Activated T-helper 17 cell treated with anti-CD3 and anti-CD28 coated beads, Interleukin-2, amount 50 U/mL, for 72 hours (primary cell): ENCODE results near the gene IL6ST. TPM values are rescaled to one million over a fixed set of nuclear protein-coding genes. Genes with fewer than 3 reads are reported as not detected.
A peak's percentile ranks its signal among the peaks of the same experiment; 100 is the strongest.

Source experiments
- ATAC-seq: fragments of 150-1000 bp; cut with Tn5 transposase; replicated peaks from 2 replicates; pipeline ENCODE4 v1.10.0; 2021; ENCODE audit warnings: mild to moderate bottlenecking, moderate library complexity
- H3K27ac Mint-ChIP-seq: one replicate; pipeline ENCODE4 v1.8.0; 2022; ENCODE audit warnings: mixed read lengths
- H3K27me3 Mint-ChIP-seq: one replicate; pipeline ENCODE4 v1.8.0; 2022; ENCODE audit warnings: mixed read lengths
- H3K36me3 Mint-ChIP-seq: one replicate; pipeline ENCODE4 v1.8.0; 2022; ENCODE audit warnings: low read depth, mild to moderate bottlenecking, mixed read lengths
- H3K4me1 Mint-ChIP-seq: one replicate; pipeline ENCODE4 v1.8.0; 2022; ENCODE audit warnings: mixed read lengths
- H3K4me3 Mint-ChIP-seq: one replicate; pipeline ENCODE4 v1.8.0; 2022; ENCODE audit warnings: mild to moderate bottlenecking, mixed read lengths
- H3K9me3 Mint-ChIP-seq: one replicate; pipeline ENCODE4 v1.8.0; 2022; ENCODE audit warnings: mixed read lengths
- total RNA-seq, 2 donors: library from RNA; stranded (reverse); gene quantifications; one replicate each; pipeline ENCODE4 v1.2.3, GENCODE V29; 2022

Gene IL6ST
- total RNA-seq, 2 donors from 2014 or later, result 28.1 to 66.8 TPM

DNA sequence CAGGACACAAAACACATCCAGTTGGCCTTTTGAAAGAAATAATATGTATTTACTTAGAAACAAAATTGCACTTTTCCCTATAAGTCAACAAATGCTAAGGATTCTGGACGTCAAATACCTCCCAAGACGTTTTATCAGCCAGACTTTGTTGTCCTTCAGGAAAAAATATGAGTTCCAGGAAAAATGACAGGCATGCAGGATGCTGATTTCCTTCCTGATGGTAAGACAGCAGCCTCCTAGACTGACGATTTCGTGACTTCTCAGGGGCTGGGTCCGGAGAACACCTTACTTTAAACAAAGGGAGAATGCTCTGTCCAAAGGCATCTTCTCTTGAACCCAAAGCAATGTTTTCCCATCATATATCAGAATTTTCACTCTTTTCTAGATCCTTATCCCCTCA, 69.1 kb downstream of the IL6ST start:
- Mint-ChIP-seq H3K27ac (no peak overlapping the region), H3K36me3 (no peaks in the 10 kb centered on the region), H3K27me3 (no peaks in the 10 kb centered on the region), H3K4me1 (peaks cover 8% of the 10 kb centered on the region), H3K9me3 (no peaks in the 10 kb centered on the region), H3K4me3 (no peak overlapping the region)
- ATAC-seq, result no peak

DNA sequence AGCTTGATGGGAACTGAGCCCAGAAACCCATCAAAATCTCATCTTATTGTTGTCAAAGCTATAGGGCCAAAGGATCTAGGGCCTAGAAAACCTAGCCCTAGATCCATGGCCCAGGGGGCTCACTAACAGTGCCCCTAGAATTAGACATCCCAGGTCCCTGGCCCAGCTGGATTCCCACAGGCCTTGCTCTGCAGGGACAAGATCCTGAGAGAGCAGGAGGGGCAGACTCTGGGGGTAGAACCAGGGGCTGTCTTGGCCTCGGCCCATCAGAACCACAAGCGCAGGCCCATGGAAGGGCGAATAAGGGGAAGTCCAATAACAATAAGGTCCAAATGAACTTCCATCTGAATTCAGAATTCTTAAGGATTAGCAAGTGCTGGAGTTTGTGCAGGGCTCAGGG, 69.6 kb downstream of the IL6ST start:
- H3K4me1 Mint-ChIP-seq, result peaks cover 8% of the 10 kb centered on the region
- H3K27ac Mint-ChIP-seq, result no peak overlapping the region
- no peaks in the 10 kb centered on the region for H3K9me3 Mint-ChIP-seq
- no peaks in the 10 kb centered on the region for H3K36me3 Mint-ChIP-seq
- H3K4me3 Mint-ChIP-seq, result no peak overlapping the region
- no peak for ATAC-seq
- no peaks in the 10 kb centered on the region for H3K27me3 Mint-ChIP-seq

DNA sequence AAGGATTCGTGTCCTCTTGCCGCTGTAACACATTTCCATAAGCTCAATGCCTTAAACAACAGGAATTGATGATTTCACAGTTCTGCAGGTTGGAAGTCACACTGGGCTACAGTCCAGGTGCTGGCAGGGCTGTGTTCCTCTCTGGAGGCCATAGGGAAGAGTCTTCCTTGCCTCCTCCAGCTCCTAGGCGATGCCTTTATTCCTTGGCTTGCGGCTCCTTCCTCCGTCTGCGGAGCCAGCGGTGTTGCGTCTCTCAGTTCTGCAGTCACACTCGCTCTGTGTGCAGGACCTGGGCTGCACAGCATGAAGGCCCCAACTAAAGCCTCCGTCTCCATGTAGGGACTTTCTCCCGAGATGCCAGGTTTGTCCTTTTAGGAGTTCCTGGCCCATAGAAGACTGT, 70.0 kb downstream of the IL6ST start:
- H3K4me1 Mint-ChIP-seq, result peaks cover 8% of the 10 kb centered on the region
- H3K9me3 Mint-ChIP-seq, result no peaks in the 10 kb centered on the region
- H3K36me3 Mint-ChIP-seq, result no peaks in the 10 kb centered on the region
- no peaks in the 10 kb centered on the region for H3K27me3 Mint-ChIP-seq
- no peak overlapping the region for H3K27ac Mint-ChIP-seq
- no peak for ATAC-seq
- H3K4me3 Mint-ChIP-seq, result no peak overlapping the region

GRCh38 chr5:55923865-55924500, 70.8 kb downstream of the IL6ST start:
- H3K4me3 Mint-ChIP-seq, result peak overlapping the region; percentile 91
- ATAC-seq, result peak; percentile 22
- peak overlapping the region; percentile 91 for H3K27ac Mint-ChIP-seq
- H3K4me1 Mint-ChIP-seq, result peaks cover 15% of the 10 kb centered on the region
- H3K36me3 Mint-ChIP-seq, result no peaks in the 10 kb centered on the region
- no peaks in the 10 kb centered on the region for H3K27me3 Mint-ChIP-seq
- H3K9me3 Mint-ChIP-seq, result no peaks in the 10 kb centered on the region

DNA sequence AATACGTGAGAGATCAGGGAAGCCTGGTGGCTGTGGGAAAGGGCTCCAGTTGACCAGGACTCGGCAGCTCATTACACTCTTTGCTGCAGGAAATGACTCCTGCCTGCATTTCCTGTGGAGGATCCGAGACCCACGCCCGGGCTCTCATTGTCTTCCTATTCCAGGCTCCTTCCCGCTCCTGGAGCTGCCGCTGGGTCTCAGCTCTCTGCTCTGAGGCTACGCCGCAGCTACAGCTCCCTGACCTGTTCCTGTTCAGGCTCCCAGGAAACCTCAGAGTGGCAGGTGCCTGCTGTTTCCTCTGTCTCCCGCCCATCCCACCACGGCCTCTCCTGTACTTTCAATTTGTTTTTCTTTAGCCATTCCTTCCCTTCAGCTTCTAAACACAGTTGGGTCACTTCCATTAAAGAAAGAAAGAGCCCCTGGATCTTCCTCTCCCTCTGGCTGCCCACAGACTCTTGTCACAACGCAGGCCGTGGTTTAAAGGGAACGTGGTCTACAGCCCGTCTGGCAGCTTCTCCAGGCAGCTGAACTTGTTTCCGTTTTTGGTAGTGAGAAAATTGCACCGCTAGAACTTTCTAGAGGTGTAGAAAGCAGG, 71.5 kb downstream of the IL6ST start:
- H3K36me3 Mint-ChIP-seq, result no peaks in the 10 kb centered on the region
- H3K4me1 Mint-ChIP-seq, result peaks cover 15% of the 10 kb centered on the region
- no peaks in the 10 kb centered on the region for H3K27me3 Mint-ChIP-seq
- no peaks in the 10 kb centered on the region for H3K9me3 Mint-ChIP-seq
- peak overlapping the region; percentile 91 for H3K4me3 Mint-ChIP-seq
- ATAC-seq, result peak; percentile 70
- peak overlapping the region; percentile 91 for H3K27ac Mint-ChIP-seq

DNA sequence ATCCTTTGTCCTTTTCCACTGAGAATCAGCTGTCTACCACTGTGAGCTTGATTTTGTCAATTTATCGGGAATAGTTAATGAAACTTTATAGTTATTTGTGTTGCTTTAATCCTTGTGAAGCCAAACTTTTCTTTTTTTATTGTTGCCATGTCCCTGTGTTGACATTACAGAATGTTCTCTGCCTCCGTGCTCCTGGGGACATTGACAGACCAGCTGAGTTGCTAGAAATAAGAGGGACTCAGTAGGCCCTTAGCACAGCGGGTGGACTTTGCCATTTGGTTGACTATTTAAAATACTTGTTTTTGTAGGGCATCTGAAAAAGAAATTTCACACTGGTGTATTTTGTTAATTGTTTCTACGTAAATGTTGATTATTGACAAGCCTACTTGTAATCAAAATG, 73.1 kb downstream of the IL6ST start:
- ATAC-seq, result no peak
- Mint-ChIP-seq H3K9me3 (no peaks in the 10 kb centered on the region), H3K27me3 (no peaks in the 10 kb centered on the region), H3K36me3 (no peaks in the 10 kb centered on the region), H3K4me1 (peaks cover 15% of the 10 kb centered on the region), H3K4me3 (no peak overlapping the region), H3K27ac (no peak overlapping the region)

- peaks cover 15% of the 10 kb centered on the region for H3K4me1 Mint-ChIP-seq
- H3K4me3 Mint-ChIP-seq, result no peak overlapping the region
- no peaks in the 10 kb centered on the region for H3K27me3 Mint-ChIP-seq
- H3K9me3 Mint-ChIP-seq, result no peaks in the 10 kb centered on the region
- ATAC-seq, result no peak
- no peaks in the 10 kb centered on the region for H3K36me3 Mint-ChIP-seq
- no peak overlapping the region for H3K27ac Mint-ChIP-seq
Observed at GRCh38 chr5:55920784-55921183, 74.0 kb downstream of the IL6ST start.

GRCh38 chr5:55919625-55920024, 75.1 kb downstream of the IL6ST start:
- no peak overlapping the region for H3K4me3 Mint-ChIP-seq
- no peak for ATAC-seq
- peaks cover 15% of the 10 kb centered on the region for H3K4me1 Mint-ChIP-seq
- H3K27ac Mint-ChIP-seq, result peak overlapping the region; percentile 1
- H3K9me3 Mint-ChIP-seq, result no peaks in the 10 kb centered on the region
- H3K36me3 Mint-ChIP-seq, result no peaks in the 10 kb centered on the region
- no peaks in the 10 kb centered on the region for H3K27me3 Mint-ChIP-seq

DNA sequence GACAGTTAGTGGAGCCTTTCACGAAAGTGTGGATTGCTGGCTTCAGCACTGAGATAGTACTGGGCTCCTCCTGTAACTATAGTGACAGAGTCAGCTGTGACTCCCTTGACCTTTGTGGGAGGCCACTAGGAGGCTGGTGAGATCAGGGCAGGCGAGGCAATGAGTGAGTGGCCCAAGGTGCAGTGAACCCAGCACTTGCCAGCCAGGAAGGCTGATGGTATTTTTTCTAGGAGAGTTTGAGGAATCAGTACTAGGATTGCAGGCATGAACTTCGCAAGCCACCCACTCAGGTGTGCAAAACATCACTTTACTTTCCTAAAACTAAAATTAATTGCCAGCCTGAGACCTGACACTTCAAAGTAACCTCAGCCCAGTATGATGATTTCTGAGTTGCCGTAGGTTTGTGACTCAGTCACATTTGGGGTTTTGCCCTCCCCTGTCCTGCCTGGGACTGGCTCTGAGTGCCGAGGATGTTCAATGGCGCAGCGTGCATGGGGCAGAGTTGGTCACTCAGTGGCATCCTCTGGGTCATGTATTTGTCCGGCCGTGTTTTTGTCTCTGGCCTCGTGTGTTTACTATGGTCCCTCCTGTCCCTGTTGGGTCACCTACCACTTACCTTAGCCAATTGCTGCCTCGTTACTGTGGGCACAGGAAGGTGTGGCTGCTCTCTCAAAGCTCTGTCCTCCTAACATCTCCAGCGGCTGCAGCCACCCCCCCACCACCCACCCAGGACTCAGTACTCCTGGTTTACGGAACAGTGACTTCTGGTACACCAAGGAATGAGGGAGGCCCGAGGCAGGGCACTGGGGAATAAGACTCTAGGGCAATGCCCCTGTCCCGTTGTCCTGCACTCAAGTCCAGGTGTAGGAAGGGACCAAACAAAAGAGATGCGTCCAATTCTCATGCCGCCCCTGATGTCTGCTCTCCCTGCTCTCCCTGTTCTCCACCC, 76.4 kb downstream of the IL6ST start:
- peak; percentile 92 for ATAC-seq
- Mint-ChIP-seq H3K9me3 (no peaks in the 10 kb centered on the region), H3K36me3 (no peaks in the 10 kb centered on the region), H3K4me1 (peaks cover 10% of the 10 kb centered on the region), H3K4me3 (no peak overlapping the region), H3K27ac (no peak overlapping the region), H3K27me3 (no peaks in the 10 kb centered on the region)

DNA sequence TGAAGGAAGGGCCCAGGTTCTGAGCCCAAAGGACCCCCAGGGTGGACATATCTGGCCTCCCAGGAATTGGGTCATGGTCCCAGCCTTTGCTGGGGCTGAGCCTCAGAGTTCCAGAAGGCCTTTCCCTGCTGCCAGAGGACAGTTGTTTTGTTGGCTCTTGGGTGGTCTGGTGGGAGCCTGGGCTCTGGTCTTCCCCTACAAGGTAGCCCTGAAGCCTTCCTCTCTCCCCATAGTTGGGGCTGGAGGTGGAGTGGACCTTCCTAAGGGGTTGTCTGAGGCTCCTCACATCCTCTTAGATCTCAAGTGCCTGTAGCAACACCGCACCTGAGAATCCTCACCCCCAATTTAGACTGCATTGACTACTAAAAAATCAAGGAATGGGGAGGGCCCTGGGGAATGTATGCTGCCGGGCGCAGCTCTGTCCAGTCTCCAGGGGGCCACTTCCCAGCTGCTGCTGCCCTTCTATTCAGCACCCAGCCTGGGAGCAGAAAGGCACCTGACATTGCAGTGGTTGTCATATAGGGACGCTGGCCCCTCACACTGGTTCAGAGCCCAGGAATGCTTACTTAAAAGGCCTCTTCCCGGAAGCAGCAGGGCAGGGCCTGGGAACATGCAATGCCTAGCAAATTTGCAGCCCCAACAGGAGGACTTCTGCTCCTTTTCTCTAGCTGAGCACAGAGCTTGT, 77.2 kb downstream of the IL6ST start:
- no peak overlapping the region for H3K27ac Mint-ChIP-seq
- H3K9me3 Mint-ChIP-seq, result no peaks in the 10 kb centered on the region
- no peak overlapping the region for H3K4me3 Mint-ChIP-seq
- H3K27me3 Mint-ChIP-seq, result no peaks in the 10 kb centered on the region
- peaks cover 7% of the 10 kb centered on the region for H3K4me1 Mint-ChIP-seq
- ATAC-seq, result no peak
- H3K36me3 Mint-ChIP-seq, result no peaks in the 10 kb centered on the region

DNA sequence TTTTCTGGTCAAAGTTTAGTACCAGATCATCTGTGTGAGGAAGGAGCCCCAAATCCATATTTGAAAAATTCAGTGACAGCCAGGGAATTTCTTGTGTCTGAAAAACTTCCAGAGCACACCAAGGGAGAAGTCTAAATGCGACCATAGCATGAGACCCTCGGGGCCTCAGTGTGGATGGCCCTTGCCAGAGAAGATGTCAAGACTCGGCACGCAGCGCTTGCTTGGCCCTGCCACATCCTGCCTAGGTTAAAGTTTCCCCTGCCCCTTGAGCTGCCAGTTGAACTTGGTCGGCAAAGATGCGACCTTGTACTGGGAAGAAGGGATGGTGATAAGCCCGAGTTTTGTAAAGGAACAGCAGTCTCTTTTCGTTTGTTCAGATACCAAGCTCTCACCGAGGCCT, 77.8 kb downstream of the IL6ST start:
- H3K9me3 Mint-ChIP-seq, result no peaks in the 10 kb centered on the region
- no peak overlapping the region for H3K27ac Mint-ChIP-seq
- no peak overlapping the region for H3K4me3 Mint-ChIP-seq
- no peaks in the 10 kb centered on the region for H3K27me3 Mint-ChIP-seq
- no peaks in the 10 kb centered on the region for H3K36me3 Mint-ChIP-seq
- ATAC-seq, result no peak
- H3K4me1 Mint-ChIP-seq, result peaks cover 7% of the 10 kb centered on the region

GRCh38 chr5:55915783-55916182, 79.0 kb downstream of the IL6ST start:
- no peaks in the 10 kb centered on the region for H3K27me3 Mint-ChIP-seq
- H3K9me3 Mint-ChIP-seq, result no peaks in the 10 kb centered on the region
- no peak for ATAC-seq
- no peak overlapping the region for H3K27ac Mint-ChIP-seq
- no peaks in the 10 kb centered on the region for H3K36me3 Mint-ChIP-seq
- peaks cover 7% of the 10 kb centered on the region for H3K4me1 Mint-ChIP-seq
- no peak overlapping the region for H3K4me3 Mint-ChIP-seq

DNA sequence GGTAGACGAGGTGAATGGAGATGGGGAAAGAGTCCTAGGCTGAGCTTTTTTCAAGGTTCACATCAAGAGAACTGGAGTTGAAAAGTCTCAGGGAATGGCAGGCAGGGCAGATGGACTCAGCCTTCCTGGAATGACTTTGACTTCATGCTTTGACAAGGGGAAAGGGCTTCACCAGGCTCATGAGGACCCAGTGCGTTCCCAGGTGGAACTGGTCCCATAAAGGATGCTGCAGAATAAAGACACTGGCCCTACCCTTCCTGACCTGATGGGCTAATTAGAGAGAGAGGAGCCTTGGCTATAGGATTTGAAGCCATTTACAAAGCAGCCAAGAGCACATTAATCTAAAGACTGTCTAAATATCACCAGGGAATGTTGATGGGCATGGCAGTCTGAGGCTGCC, 79.8 kb downstream of the IL6ST start:
- Mint-ChIP-seq H3K4me1 (peaks cover 7% of the 10 kb centered on the region), H3K36me3 (no peaks in the 10 kb centered on the region), H3K4me3 (no peak overlapping the region), H3K27ac (no peak overlapping the region), H3K27me3 (no peaks in the 10 kb centered on the region), H3K9me3 (no peaks in the 10 kb centered on the region)
- no peak for ATAC-seq
